Coronary artery (tissue), 2 donors: ENCODE results near the gene CSH1.

Experiments used
- DNase-seq: peaks from one replicate; pipeline ENCODE4 v3.0.0-alpha.2; 2017; ENCODE audit warnings: low spot score
- H3K27ac ChIP-seq, 2 donors: fragments of 200-600 bp; sonication (generic); one replicate each; pipeline ENCODE4 v1.5.1; 2016 to 2019
- H3K4me3 ChIP-seq: fragments of 200-600 bp; sonication (generic); 2 replicates; pipeline ENCODE4 v1.5.1; 2016; ENCODE audit warnings: mild to moderate bottlenecking, moderate library complexity
- CTCF ChIP-seq: fragments of 200-600 bp; sonication (generic); IDR thresholded peaks from one replicate; pipeline ENCODE4 v1.5.1; 2019; ENCODE audit warnings: antibody characterized with exemption

Gene CSH1

GRCh38 chr17:63932721-63933120 lies 36.3 kb upstream of the CSH1 start:
- no peak overlapping the region for H3K4me3 ChIP-seq
- no peak for TF ChIP-seq CTCF
- H3K27ac ChIP-seq: no peak overlapping the region
- no peak for DNase-seq

- no peak for TF ChIP-seq CTCF
- peak within 1 kb of the TSS; percentile 21 for H3K4me3 ChIP-seq
- no peak for DNase-seq
- H3K27ac ChIP-seq: peak within 1 kb of the TSS in 1 of 2 donors; percentile 72
Measured at GRCh38 chr17:63931981-63932561, 35.7 kb upstream of the CSH1 start, which contains the start of gene CD79B. CD79B (minus strand) TSS chr17:63932331; CDS start chr17:63932261, 70 bp downstream.

GRCh38 chr17:63930951-63931575 lies 34.7 kb upstream of the CSH1 start:
- Histone ChIP-seq H3K27ac (peak overlapping the region in 1 of 2 donors; percentile 72), H3K4me3 (peak overlapping the region; percentile 21)
- no peak for TF ChIP-seq CTCF
- no peak for DNase-seq

- H3K27ac ChIP-seq: peak overlapping the region in 1 of 2 donors; percentile 28
- H3K4me3 ChIP-seq: no peak overlapping the region
- DNase-seq: no peak
- TF ChIP-seq CTCF: no peak
Measured at GRCh38 chr17:63929860-63930766, 33.7 kb upstream of the CSH1 start.

GRCh38 chr17:63928966-63929695 lies 32.8 kb upstream of the CSH1 start:
- H3K4me3 ChIP-seq: no peak overlapping the region
- TF ChIP-seq CTCF: no peak
- DNase-seq: no peak
- H3K27ac ChIP-seq: no peak overlapping the region

- DNase-seq: no peak
Measured at GRCh38 chr17:63928172-63928666, 31.8 kb upstream of the CSH1 start.

More at GRCh38 chr17:63928172-63928666, 31.8 kb upstream of the CSH1 start:
- H3K27ac ChIP-seq: no peak overlapping the region
- TF ChIP-seq CTCF: no peak
- H3K4me3 ChIP-seq: no peak overlapping the region
